ENCODE measurements around the gene SWAP70.

Gene SWAP70

DNA sequence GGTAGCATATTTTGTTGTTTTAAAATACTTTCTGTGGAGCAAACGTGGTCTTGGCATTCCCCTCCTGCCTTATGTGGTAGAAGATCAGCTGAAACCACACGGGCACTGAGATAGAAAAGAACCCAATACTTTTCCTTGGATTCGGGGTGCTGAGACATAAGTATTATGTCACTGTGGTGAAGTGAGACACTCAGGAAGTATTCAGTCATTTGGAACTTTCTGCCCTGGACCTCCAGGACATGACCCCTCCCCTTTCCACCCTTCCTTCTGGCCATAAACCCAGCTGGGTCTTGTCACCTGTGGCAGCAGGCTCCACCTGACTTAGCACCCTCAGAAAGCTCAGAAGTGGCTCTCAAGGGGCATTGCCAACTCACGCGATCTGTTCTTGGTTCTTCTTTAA, 123.4 kb downstream of the SWAP70 start:
- no peak for ATAC-seq
- TF ChIP-seq, protein P1, sequence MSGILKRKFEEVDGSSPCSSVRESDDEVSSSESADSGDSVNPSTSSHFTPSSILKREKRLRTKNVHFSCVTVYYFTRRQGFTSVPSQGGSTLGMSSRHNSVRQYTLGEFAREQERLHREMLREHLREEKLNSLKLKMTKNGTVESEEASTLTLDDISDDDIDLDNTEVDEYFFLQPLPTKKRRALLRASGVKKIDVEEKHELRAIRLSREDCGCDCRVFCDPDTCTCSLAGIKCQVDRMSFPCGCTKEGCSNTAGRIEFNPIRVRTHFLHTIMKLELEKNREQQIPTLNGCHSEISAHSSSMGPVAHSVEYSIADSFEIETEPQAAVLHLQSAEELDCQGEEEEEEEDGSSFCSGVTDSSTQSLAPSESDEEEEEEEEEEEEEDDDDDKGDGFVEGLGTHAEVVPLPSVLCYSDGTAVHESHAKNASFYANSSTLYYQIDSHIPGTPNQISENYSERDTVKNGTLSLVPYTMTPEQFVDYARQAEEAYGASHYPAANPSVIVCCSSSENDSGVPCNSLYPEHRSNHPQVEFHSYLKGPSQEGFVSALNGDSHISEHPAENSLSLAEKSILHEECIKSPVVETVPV (CRISPR knock-in tag; IDR thresholded peaks at IDR 0.05) = no peak
- TF ChIP-seq ZNF565 (CRISPR knock-in tag; conservative IDR thresholded peaks at IDR 0.05; ENCODE audit: low read depth) = no peak

DNA sequence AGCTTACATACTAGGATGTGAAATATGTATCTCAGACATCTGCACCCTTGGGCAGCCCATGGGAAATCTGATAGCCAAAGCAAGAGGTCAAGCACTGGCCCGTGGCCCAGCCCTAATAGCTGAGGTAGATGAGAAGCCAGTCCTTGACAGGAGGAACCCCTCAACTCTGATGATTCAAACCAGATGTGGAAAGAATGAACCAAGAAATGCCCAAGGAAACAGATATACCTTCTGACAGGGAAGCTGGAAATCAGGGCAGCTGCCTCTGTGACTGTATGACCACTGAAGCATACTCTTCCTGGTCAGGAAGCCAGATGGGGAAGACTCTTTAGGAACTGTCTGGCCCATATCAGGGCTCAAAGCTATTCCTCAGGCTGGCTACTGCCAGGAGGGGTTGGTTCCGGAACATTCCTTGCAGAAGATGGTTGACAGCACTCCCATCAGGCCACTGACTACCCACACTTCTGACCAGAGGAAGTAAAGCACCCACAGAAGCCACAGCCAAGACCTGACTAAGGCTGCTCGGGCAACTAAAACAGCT, 124.2 kb downstream of the SWAP70 start:
- peak; percentile 95 for ATAC-seq
- TF ChIP-seq SNAI2 (CRISPR knock-in tag; IDR thresholded peaks at IDR 0.05) = no peak

DNA sequence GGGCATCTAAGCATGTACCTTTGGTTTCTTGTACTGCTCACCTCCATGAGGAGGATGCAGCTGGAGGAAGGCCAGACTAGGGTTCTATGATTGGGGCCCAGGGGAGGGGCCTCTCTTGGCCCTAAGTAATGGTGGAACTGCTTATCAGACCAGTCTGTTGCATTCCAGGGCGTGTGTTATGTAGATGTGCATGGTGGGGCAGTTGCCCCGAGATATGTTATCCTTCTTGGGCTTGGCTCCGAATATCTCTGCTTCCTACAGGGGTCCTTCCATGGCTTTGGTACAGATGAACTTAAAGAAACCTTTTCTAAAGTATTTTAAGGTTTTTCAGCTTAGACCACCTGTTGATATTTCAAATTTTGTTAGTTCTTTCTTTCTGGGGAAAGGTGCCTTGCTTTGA, 126.0 kb downstream of the SWAP70 start:
- TF ChIP-seq ZFP30 (CRISPR knock-in tag; IDR thresholded peaks at IDR 0.05) (no peak), PPARA (CRISPR knock-in tag; IDR thresholded peaks at IDR 0.05; ENCODE audit: borderline replicate concordance) (no peak), ESRRG (CRISPR knock-in tag; IDR thresholded peaks at IDR 0.05) (no peak), ARNTL (CRISPR knock-in tag; IDR thresholded peaks at IDR 0.05; ENCODE audit: borderline replicate concordance, low read depth) (no peak), CSDC2 (CRISPR knock-in tag; IDR thresholded peaks at IDR 0.05) (no peak), ZFP3 (CRISPR knock-in tag; IDR thresholded peaks at IDR 0.05) (no peak), BACH2 (CRISPR knock-in tag; IDR thresholded peaks at IDR 0.05; ENCODE audit: borderline replicate concordance) (no peak), ZC3H10 (CRISPR knock-in tag; IDR thresholded peaks at IDR 0.05) (no peak), ISL1 (CRISPR knock-in tag; IDR thresholded peaks at IDR 0.05) (no peak)
- TF ChIP-seq, protein P2, sequence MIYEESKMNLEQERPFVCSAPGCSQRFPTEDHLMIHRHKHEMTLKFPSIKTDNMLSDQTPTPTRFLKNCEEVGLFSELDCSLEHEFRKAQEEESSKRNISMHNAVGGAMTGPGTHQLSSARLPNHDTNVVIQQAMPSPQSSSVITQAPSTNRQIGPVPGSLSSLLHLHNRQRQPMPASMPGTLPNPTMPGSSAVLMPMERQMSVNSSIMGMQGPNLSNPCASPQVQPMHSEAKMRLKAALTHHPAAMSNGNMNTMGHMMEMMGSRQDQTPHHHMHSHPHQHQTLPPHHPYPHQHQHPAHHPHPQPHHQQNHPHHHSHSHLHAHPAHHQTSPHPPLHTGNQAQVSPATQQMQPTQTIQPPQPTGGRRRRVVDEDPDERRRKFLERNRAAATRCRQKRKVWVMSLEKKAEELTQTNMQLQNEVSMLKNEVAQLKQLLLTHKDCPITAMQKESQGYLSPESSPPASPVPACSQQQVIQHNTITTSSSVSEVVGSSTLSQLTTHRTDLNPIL (CRISPR knock-in tag; IDR thresholded peaks at IDR 0.05; ENCODE audit: low read depth) = no peak
- no peak for ATAC-seq

DNA sequence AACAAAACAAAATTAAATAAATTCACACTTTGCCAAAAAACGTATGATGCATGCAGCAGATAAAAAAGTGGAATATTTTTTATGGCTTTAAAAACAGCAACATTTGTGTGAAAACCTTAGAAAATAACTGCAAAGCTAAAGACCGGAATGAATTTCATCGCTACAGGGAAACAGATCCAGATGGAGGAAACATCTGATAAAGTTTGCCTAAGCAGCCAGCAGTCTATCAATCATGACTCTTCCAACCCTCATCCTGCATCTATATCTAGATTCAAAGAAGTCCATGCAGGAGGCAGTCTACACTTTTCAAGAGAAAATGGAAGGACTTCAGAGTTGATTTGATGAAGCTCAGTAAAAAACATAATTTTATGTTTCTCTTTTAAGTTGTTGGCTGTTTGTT, 126.8 kb downstream of the SWAP70 start:
- no peak for ATAC-seq
- TF ChIP-seq, protein P1 (CRISPR knock-in tag; IDR thresholded peaks at IDR 0.05) = no peak
- no peak for TF ChIP-seq ISL1 (CRISPR knock-in tag; IDR thresholded peaks at IDR 0.05)
- TF ChIP-seq BACH2 (CRISPR knock-in tag; IDR thresholded peaks at IDR 0.05; ENCODE audit: borderline replicate concordance) = no peak
- TF ChIP-seq OSR1 (CRISPR knock-in tag; IDR thresholded peaks at IDR 0.05) = no peak
- TF ChIP-seq RARB (CRISPR knock-in tag; IDR thresholded peaks at IDR 0.05) = no peak
- TF ChIP-seq TCF4 (CRISPR knock-in tag; IDR thresholded peaks at IDR 0.05; ENCODE audit: borderline replicate concordance) = peak; percentile 37; the same call in 1 of the 2 replicates
- TF ChIP-seq, protein P3, sequence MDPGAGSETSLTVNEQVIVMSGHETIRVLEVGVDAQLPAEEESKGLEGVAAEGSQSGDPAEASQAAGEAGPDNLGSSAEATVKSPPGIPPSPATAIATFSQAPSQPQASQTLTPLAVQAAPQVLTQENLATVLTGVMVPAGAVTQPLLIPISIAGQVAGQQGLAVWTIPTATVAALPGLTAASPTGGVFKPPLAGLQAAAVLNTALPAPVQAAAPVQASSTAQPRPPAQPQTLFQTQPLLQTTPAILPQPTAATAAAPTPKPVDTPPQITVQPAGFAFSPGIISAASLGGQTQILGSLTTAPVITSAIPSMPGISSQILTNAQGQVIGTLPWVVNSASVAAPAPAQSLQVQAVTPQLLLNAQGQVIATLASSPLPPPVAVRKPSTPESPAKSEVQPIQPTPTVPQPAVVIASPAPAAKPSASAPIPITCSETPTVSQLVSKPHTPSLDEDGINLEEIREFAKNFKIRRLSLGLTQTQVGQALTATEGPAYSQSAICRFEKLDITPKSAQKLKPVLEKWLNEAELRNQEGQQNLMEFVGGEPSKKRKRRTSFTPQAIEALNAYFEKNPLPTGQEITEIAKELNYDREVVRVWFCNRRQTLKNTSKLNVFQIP (CRISPR knock-in tag; IDR thresholded peaks at IDR 0.05; ENCODE audit: borderline replicate concordance, low read depth) = no peak

DNA sequence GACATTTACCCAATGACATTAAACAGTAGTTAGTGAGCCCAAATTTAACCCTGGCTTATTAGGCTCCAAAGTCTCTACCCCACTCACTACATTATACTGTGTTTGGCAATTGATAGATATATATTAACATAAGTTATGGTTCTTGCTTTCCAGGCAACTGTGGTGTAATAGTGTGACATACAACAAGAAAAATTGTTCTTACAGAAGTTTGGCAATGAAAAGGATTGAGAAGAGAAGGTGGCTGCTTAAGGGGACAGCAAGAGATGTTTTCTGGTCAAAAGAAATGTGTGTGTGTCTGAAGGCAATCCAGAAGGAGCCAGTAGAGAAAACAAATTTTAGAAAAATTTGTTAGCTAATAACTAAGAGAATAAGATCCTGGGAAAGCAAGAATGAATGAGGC, 132.4 kb downstream of the SWAP70 start:
- no peak for ATAC-seq
- TF ChIP-seq ESRRG (CRISPR knock-in tag; IDR thresholded peaks at IDR 0.05) = no peak
- TF ChIP-seq CSDC2 (CRISPR knock-in tag; IDR thresholded peaks at IDR 0.05) = no peak
- no peak for TF ChIP-seq RARB (CRISPR knock-in tag; IDR thresholded peaks at IDR 0.05)
- TF ChIP-seq, protein P3 (CRISPR knock-in tag; IDR thresholded peaks at IDR 0.05; ENCODE audit: borderline replicate concordance, low read depth) = no peak
- TF ChIP-seq PPARA (CRISPR knock-in tag; IDR thresholded peaks at IDR 0.05; ENCODE audit: borderline replicate concordance) = no peak
- no peak for TF ChIP-seq TOX (CRISPR knock-in tag; IDR thresholded peaks at IDR 0.05; ENCODE audit: borderline replicate concordance)
